Left hindlimb (tissue), 1 donor: ENCODE data around the gene KRAS.

ENCODE experiments used
- DNase-seq: peaks from one replicate; pipeline ENCODE4 v3.0.0-alpha.2; 2018

The KRAS gene

DNA sequence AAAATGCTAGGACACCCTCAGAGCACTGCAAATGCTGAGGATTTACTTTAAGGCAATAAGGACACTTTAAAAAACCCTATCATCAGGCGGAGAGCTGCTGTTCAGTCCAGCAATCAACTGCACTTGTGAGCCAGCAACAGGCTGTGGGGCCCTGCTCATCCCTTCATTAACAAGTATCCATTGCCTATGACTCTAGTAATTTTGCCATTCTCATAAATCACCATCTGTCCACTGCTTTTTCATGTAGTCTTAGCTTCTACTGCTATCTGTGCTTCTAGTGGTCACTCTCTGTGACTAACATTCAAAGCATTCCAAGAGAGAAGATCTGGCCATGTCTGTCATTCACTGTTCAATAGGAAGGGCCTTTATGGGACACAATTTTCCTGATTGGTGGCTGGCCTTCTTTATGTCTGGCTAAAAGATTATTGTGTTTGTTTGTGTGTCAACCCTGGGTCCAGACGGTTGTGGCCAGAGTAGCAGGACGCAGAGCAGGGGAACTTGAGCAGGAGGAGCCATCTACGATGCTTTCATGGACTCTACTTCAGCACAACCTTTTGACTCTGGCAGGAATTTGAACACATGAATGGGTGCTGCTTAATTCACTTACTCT lies 3.6 kb upstream of the KRAS start:
- DNase-seq: no peak

DNA sequence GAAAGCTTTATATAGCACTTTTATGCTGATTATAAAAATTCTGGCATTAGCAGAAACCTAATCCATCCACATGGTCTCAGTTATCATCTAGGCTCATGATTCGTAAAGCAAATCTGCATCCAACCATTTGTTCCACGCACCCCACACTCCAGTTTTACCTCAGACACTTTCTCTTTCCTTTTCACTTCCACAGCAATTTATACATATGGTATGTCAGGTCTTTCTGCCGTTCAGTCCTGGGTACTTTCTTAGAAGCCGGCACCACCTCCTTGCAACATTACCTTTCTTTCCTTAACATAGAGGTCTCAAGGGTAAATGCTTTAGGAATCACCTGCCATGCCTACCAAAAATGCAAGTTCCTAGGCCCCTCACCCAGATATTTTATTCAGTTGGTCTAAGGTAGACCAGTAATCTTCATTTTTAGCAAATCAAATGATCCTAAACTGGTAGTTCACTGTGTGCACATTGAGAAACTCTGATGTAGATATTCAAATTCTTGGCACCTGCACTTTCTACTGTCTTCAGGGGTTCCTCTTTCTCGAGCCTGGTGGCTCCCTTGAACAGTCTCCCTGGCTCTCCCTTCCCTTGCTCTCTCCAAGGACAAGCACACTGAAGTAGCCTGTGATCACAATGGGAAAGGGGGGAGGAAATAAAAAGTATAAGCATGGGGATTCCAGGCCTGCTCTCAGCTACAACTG lies 2.8 kb upstream of the KRAS start:
- DNase-seq: no peak

DNA sequence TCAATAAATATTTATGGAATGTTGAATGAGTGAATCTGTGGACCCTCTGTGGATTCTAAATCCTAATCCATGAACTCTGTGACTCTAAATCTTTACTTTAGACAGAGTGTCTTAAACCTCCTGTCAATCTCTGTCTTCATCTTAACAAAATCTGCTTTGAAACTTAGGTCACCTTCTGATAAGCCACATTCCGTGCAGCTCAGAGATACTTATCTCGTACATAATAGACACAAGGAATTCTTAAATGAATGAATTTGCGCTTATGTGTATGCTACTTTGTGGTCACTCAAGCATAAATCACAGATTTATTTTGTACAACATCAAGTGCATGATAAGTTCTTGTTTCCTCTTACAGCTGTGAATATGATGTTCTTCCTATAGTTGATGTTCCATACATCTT lies 2.2 kb upstream of the KRAS start:
- no peak for DNase-seq

DNA sequence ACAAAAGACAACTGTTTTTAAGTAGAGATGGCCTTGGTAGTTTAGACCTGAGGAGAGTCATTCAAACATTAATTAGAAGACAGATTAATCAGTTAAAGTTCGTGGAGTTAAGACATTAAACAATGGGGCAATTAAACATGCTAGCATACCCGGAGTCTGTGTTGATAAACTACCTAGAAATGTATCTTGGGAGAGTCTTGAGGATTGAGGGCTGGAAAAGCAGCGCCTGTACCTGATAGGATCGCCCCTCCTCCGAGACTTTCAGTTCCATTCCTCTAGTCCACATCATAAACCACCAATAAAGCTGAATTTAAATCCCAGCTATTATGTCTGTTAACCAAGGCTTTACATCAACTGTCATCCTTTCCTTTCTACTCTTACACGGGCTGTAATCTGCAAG lies 1.0 kb upstream of the KRAS start:
- no peak for DNase-seq

DNA sequence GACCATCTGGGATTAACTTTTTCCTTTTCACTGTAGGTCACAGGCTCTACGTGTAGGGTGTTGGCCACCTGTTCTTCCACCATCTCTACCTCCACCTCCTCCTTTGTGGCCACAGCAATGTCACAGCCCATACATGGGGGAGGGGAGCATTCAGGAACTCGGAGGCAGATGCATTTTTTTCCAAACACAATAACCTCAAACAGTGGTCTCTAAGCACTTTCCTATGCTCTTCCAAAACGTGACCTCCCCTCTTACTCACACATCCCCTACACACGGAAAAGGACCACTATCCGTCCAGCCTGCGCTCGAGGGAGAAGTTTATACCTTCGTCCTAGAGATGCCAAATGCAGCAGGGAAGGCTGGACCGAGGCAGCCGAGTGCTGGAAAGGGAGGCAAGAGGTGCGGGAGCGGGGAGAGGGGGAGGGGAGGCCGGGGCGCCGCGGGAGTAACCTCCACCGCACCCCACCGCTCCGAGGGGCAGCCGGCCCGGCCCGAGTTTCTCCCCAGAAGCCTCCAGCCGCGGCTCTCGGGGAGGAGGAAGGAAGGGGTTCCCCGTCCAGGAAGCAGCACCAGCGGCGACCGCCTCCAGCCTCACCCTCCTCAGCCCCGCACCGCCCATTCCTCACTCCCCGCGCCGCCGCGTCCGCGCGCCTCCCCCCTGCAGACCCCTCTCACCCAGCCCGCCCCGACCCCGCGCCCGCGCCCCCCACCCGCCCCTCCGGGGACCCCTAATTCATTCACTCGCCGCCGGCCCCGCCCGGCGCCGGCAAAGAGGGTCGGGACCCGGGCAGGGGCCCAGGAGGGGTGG lies 594 bp downstream of the KRAS start:
- DNase-seq: peak; percentile 78

DNA sequence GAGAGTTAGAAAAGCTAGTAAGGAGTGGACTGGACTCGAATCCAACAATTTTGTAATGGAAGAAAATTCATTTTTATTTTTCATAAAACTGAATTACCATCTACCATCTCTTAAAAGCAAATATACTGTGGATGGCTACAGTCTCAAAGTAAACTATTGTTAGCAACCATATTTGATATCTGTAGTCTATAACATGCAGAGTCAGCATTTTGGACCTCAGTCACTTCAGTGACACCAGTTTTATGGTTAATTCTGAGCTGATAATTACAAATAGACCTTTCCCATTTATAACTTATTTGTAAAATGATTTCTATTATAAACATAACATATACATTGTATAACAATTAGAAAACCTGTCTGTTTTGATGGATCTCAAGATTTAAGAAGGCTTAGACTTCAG lies 2.0 kb downstream of the KRAS start:
- no peak for DNase-seq

DNA sequence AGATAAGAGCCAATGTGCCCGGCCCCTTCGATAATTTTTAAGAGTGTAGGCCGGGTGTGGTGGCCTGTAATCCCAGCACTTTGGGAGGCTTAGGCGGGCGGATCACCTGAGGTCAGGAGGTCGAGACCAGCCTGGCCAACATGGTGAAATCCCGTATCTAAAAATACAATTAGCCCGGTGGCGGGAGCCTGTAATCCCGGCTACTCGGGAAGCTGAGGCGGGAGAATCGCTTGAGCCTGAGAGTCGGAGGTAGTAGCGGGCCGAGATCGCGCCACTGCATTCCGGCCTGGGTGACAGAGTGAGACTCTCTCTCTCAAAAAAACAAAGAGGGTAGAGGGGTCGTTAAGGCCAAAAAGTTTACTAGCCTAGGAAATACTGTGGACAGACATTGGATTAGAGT lies 2.6 kb downstream of the KRAS start:
- DNase-seq: no peak

DNA sequence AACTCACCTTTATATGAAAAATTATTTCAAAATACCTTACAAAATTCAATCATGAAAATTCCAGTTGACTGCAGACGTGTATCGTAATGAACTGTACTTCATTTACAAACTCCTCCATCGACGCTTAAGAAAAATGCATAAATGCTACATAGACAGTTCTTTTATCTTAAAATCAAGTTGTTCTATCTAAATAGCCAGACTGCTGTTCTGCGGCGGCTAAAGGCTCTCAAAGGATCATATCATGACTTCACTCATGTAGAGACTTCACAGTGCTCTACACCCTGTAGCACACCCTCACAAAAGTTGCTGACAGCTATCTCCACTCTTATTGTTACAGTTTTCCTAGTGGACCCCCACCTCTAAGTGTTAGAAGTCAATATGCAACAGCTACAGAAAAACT lies 5.2 kb downstream of the KRAS start:
- DNase-seq: no peak

DNA sequence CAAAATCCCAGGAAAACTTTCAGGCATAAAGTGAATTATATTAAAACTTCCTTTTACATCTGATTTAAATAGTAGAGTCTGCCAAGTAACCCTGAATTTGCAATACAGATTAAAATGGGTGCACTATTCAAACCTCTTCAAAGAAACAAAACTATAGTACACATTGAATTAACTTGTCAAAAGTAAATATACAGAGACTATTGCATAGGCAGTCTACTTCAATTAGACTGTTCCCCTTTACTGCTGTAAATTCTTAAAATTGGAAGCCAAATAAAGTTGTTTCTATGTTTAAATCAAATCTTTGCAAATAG lies 7.1 kb downstream of the KRAS start:
- no peak for DNase-seq

DNA sequence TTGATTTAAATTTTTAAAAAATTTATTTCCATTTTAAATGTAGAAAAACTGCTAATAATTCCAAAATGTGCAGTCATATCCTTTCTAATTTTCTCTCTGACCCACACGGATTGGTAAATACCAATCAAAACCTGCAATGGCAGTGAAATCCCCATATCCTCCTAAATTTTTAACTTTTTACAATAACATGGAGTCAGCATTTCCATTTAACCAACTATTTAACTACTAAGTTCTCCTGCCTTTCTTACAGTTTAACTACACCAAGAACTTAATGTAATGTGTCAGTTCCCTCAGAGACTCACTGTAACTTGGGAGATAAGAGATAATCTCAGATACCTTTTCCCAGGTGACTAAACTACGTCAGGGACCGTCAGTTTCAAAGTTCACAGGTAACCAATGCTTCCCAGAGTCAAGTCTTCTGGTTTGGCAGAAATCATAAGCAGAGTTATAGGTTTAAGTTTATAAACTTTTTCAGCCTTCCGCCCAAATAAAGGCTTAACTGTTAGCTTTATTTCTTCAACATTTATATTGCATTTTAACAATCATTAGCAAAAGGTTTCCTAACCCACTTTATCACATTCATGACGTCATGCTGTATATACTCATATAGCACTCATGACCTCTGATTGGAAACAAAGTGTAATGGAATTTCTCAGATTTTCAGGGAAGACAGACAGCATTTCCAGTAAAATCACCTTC lies 7.6 kb downstream of the KRAS start:
- DNase-seq: no peak

DNA sequence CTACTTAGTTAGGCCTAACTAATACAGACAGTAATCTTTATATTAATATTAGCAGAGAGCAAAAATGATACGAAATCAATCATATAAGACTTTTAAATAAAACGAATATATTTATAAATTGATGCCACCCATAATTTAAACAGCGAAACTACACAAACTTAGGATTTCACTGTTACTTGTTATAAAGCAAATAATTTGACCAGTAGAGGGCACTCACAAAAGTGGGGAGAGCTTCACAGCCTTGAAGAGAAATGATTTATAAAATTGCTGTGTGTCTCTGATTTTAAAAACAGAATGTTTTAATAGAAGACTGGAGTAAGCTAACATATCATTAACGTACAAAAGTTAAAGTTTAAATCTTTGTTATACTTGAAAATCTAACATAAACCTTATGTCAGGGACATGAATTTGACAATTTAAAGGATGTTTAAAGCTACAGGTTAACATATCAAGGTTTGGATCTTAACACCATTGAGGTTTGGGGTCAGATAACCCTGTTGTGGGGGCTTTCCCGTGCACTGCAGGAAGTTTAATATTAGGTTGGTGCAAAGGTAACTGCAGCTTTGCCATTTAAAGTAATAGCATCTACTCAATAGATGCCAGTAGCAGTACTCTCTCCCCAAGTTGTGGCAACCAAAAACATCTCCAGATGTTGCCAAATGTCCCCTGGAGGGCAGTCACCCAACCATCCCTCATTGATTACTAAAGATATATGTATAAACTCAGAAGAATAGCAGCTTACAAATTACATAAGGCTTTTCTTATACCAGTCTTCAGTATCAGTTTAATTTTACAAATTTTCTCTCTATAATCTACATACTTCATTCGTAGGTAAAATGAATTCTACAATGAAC lies 9.3 kb downstream of the KRAS start:
- DNase-seq: no peak

DNA sequence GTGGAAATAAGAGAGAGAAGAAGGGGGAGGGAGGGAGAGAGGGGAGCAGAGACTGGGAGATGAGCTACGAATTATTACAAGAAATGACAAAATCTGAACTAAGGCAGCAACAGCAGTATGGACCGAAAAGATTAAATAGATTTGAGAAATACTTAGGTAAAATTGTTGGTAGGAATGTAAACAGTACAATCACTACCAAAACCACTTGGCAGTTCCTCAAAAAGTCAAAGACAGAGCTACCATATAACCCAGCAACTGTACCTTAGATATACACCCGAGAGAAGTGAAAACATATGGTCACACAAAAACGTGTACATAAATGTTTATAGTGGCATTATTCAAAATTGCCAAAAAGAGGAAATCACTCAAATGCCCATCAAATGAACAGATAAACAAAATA lies 14.1 kb downstream of the KRAS start:
- DNase-seq: no peak

DNA sequence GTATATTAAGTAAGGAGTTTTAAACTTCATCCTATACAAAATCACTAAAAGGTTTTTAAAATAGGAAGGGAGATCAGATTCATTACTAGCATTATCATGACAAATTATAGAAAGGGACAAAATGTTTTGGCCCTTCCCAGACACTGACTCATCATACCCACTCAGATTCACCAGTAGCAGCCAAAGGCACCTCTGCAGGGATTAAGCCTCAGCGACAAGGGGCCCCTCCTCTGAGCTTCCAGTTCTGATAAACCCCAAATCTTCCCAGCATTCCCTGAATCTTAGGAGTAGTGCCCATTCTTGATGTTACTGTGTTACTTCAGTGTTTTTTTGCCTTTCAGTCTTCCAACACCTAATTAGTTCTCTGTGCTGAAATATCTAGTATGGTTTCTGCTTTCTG lies 14.5 kb downstream of the KRAS start:
- DNase-seq: no peak

DNA sequence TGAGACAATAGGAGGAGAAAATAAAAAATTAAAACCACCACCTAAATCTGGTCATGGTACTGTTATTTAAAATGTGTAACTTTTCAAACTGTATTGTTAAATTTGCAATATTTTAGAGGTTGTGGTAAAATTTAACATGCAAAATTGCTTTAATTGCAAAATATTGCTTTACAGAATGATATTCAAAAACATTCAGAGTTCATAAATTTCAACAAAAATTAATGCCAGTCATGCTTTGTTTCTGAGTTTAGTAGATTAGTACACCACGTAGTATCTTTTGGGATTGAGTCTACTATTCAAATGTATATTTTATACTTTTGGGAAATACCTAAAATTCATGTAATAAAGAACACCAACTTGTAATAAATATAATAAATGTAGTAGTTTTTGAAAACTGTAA lies 37.4 kb downstream of the KRAS start:
- no peak for DNase-seq

DNA sequence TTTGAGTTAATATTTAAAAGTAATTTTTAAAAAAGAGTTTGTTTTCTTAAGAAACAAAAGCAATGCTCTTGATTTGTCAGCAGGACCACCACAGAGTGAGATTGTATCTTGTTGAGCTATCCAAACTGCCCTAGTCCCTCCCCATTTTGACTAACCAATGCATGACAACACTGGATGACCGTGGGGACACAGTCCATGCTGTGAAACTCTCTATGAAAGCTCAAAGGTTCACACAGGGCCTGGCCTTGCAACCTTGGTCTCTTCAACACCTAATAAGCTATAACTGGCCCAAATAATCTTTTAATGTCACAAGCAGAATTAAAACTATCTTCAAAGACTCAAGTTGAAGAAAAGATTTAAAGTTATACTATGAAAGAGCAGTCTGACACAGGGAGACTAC lies 42.2 kb downstream of the KRAS start:
- DNase-seq: no peak

DNA sequence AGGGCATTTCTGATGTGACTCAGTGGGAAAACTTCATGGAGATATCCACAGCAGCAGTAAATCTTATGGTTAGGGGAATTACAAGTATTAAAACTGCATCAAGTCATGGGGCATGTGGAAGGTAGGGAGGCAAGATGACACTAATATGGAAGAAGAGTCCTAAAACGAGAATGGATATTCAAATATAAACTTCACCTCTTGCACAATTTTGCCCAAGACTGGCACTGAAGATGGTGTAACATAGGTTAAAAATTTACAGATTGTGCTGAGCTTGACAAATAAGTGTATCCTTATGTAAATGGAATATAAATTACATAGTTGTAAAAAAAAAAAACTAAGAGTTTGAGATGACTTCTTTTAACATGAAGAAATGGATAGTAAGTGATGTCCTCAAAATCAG lies 42.9 kb downstream of the KRAS start:
- no peak for DNase-seq

DNA sequence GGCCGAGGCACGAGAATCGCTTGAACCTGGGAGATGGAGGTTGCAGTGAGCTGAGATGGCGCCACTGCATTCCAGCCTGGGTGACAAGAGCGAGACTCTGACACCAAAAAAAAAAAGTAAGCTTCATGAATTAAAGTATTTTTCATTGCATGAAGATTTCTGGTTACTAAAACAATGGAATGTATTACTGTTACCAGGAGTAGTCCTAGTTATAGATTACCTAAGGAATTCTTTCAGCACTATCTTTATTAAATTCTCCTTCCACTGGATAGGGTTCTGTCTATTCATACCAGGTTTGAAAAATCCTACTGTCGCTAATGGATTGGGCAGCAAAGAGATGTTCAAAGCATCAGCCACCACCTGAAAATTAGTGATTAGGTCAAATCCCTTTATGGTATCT lies 43.3 kb downstream of the KRAS start:
- no peak for DNase-seq

DNA sequence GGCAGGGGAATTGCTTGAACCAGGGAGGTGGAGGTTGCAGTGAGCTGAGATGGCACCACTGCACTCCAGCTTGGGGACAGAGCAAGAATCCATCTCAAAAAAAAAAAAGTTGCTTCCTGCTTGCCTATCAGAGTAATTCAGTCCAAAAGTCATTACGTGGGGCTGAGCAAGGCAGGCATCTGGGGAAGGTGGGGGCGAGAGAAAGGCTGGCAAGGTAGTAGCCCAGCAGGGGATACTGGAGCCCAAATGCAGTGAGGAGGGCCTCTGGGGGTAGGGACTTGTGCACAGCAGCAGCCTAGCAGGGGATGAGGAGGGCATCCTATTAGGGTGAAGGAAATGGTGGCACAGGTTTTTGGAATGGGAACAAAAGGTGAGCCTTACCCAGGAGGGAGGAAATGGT lies 48.6 kb downstream of the KRAS start:
- DNase-seq: no peak

DNA sequence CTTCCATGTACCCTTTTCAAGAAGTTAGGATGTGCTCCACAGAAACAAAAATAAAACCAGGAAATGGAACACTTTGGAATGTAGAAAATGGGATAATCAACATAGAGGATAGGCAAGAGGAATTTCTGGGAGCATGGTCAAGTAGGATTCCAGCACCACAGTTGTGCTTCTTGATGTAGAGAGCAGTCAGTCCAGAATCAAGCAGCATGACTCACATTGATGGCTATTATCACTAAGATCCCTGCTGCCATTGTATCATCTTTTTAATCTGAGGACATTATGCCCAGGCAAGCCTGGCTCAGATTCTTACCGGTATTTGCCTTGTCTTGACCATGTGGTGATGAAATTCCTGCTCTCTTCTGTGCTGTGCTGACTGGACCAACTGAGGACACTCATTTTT lies 50.0 kb downstream of the KRAS start:
- DNase-seq: no peak

DNA sequence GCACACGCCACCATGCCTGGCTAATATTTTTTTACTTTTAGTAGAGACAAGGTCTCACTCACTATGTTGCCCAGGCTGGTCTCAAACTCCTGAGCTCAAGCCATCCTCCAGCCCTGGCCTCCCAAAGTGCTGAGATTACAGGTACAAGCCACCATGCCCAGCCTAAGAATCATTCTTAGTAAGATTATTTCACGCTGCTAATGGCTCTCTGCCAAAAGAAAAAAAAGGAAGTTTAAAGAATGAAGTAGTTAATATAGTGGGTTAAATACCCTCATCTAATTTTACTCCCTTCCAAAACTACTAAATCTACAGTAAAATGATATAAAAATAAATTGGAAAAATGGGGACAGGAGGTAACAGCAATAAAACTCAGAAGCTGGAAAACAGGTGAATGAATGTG lies 53.1 kb downstream of the KRAS start:
- DNase-seq: no peak

DNA sequence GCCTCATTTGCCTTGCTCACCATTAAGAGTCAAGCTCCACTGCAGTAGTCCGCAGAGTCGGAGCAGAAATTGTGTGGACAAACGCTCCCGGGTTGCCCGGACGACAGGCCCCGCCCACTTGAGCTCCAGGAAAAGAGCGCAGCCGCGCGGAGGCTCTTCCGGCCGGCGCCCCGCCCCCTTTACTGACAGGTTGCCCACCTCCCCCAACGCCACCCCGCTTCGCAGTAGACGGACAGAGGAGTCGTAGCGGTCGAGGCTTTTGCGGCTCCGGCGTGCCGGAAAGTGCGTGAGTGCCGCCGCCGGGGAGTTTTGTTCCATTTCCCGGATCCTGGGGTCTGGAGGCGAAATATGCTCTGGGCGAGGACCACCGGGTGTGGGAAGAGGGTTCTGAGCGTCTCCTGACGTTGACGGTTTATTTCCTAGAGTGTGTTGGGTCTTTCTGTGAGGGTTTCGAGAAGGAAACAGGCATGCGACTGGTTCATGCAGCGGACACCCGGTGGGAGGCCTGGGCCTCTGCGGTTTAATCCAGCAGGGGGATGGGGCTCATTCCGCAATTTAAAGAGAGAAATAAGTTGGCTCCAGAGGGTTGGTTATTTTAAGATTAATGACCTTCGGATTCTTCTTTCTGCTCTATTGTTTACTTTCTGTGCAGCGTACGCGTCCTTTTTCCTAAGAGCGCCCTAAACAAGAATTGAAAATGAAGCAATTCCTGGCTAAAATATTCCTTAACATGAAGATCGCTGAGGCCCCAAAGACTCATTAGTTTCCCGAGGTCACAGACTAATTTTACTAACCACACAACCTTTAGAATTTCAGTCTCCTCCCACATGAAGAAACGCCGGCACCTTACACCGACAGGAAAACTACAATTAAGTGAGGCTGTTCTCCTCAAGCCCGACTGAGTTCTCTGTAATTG lies 55.4 kb downstream of the KRAS start, which contains the start of the genes DNAI7 and ETFRF1:
TSS of gene DNAI7 (minus strand) at position 105 of the 916 bp plus-strand sequence. CDS start at position 23, 82 bp downstream.
TSS of gene ETFRF1 (plus strand) at position 182 of the 916 bp plus-strand sequence. CDS start 8,720 bp downstream, outside the sequence.
- DNase-seq: peak; percentile 98

DNA sequence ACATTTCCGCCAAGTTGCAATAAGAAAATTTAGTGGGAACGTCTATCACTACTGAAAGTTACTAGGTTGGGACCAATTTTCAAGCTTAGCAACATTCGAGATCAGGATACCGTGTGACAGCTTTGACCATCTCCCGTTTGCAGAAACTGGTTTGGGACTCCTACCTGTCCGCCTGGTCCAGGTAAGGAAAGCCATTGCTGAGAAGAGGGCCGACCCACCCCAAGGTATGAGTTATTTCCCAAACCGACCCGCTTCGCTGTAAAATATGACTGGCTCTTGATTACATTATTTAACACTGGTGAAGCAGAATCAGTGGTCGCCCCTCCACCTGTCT lies 56.0 kb downstream of the KRAS start:
- no peak for DNase-seq
